Measurements from ENCODE around the gene C1QC.

Gene C1QC

DNA sequence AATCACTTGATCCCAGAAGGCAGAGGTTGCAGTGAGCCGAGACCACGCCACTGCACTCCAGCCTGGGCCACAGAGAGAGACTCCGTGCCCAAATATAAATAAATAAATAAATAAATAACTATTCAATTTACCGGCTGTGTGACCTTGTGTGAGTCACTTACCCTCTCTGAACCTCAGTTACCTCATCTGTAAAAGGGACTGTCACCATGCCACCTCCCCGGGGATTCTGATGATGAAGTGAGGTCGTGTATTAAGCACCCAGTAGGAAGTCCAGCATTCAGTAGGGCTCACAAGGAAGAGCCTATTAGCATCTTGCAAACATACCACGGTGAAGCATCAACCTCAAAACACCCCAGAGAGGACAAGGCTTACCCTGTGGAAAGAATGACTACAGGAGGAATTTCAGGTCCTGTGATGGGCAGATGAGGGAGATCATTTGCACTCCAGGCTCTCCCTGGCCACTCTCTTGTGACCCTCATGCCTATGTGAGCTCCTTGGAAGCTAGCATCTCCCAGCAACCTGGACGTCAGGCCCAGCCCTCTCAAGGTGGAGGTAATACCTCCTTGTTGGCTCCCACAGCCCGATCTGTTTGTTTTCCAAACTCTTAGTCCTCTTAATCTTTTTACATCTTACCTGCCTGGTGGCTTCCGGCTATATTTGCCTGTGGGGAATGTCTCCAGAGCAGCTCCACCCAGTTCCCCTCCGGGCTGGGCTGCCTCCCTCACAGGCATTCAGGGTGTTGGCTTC is 14.6 kb upstream of the C1QC start:
- H3K4me3 ChIP-seq (ENCODE audit: low read depth, low read length) = no peak overlapping the region
- TF ChIP-seq, protein P1, sequence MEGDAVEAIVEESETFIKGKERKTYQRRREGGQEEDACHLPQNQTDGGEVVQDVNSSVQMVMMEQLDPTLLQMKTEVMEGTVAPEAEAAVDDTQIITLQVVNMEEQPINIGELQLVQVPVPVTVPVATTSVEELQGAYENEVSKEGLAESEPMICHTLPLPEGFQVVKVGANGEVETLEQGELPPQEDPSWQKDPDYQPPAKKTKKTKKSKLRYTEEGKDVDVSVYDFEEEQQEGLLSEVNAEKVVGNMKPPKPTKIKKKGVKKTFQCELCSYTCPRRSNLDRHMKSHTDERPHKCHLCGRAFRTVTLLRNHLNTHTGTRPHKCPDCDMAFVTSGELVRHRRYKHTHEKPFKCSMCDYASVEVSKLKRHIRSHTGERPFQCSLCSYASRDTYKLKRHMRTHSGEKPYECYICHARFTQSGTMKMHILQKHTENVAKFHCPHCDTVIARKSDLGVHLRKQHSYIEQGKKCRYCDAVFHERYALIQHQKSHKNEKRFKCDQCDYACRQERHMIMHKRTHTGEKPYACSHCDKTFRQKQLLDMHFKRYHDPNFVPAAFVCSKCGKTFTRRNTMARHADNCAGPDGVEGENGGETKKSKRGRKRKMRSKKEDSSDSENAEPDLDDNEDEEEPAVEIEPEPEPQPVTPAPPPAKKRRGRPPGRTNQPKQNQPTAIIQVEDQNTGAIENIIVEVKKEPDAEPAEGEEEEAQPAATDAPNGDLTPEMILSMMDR (IDR thresholded peaks at IDR 0.05; ENCODE audit: low read depth, low read length) = no peak

DNA sequence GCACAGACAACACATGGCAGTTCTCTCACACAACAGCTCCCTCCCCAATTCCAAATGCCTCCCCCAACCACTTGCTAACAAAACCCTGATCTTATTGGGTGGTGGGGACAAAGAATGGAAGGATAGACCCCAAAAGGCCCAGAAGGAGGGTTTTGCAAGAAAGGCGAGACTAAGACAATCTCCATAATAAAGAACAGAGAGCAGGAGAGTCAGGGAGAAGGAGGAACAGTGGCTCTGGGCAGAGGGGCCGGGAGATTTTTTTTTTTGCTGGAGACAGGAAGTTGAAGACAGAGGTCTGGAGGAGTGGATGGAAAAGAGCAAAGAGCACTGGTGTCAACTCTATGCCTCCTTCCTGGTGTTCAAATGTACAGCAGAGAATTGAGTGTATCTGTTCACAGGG is 13.5 kb upstream of the C1QC start:
- TF ChIP-seq, protein P1 (IDR thresholded peaks at IDR 0.05; ENCODE audit: low read depth, low read length) = no peak
- no peak overlapping the region for H3K4me3 ChIP-seq (ENCODE audit: low read depth, low read length)

DNA sequence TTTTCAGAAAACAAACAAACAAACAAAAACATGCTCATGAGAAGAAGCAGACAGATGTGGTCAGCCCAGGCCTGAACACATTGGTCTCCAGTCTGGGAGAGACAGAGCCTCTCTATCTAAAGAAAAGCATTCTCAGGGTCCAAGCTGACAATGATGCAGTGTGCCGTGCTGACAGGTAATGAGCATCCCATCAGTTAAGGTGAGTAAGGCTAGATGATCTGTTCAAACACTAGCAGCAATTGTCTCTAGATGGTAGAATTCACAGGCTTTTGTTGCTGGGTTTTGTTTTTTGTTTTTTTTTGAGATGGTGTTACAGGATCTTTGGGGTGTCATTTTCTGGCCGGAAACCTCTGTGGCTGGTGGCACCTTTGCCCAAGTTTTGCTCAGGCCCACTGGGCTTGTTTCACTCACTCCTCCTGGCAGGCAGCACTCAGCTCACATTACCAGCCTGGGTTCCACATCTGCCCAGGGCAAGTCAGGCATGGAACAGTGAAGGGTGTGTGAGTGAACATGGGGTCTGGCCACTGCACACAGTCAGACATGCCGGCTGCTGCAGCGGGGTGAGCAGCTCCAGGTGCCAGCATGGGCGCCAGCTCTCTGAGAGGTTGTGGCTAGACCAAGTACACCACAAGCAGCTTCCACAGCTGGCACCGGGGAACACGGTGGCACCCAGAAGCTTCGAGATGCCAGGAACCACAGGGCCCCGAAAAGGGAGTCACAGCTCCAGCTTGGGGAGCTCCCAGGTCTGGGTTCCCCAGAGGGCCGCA is 9.6 kb upstream of the C1QC start:
- no peak overlapping the region for H3K4me3 ChIP-seq (ENCODE audit: low read depth, low read length)
- TF ChIP-seq, protein P1 (IDR thresholded peaks at IDR 0.05; ENCODE audit: low read depth, low read length) = no peak

DNA sequence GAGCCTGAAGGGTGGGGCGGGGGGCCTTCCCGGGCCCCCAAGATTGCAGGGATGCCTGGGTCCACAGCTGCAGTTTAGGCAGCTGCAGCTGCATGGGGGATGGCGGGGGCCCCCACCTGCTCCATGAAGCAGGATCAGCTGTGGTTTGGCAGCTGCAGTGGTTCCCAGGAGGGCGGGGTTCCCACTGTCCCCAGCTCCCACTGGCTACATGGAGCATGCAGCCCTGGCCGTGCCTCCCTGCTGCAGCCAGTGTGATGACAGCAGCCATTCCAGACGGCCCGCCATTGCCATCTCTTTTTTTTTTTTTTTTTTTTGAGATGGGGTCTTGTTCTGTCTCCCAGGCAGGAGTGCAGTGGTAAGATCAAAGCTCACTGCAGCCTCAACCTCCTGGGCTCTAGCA is 8.0 kb upstream of the C1QC start:
- H3K4me3 ChIP-seq (ENCODE audit: low read depth, low read length) = no peak overlapping the region
- TF ChIP-seq, protein P1 (IDR thresholded peaks at IDR 0.05; ENCODE audit: low read depth, low read length) = no peak

DNA sequence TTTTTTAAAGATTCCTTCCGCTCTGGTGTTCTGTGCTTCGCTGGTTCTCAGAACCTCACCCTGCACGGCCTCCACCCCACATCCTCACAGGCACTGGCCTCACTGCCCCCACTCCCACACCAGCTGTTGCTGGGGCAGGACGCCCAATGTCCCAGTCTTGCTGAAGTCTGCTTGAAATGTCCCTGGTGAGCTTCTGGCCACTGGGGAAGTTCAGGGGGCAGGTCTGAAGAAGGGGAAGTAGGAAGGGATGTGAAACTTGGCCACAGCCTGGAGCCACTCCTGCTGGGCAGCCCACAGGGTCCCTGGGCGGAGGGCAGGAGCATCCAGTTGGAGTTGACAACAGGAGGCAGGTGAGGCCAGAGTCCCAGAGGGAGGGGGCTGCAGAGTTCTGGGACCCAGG is 7.1 kb upstream of the C1QC start, which contains the start of gene C1QA:
Gene C1QA (plus strand): TSS at position 276 of the 400 bp plus-strand sequence. CDS start 989 bp downstream, outside the sequence.
- TF ChIP-seq, protein P1 (IDR thresholded peaks at IDR 0.05; ENCODE audit: low read depth, low read length) = no peak
- H3K4me3 ChIP-seq (ENCODE audit: low read depth, low read length) = no peak within 1 kb of the TSS

DNA sequence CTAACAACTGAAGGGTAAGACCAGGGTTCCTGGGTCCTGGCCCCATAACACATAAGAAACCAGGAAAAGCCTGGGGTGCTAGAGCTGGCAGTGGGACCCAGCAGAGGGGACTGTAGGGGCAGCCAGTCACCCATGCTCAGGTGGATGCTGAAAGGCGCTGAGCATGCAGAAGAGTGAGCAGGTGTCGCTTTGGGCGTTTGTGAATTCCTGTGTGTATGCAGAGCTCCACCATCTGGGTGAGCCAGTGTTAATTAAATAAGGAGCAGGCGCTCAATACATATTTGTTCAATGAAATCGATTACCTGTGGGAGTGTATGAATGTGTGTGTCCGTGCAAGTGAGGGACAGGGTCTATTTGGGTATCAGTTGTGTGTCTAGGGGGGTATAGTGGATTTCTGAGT is 6.5 kb upstream of the C1QC start:
- TF ChIP-seq, protein P1 (IDR thresholded peaks at IDR 0.05; ENCODE audit: low read depth, low read length) = no peak
- no peak overlapping the region for H3K4me3 ChIP-seq (ENCODE audit: low read depth, low read length)

DNA sequence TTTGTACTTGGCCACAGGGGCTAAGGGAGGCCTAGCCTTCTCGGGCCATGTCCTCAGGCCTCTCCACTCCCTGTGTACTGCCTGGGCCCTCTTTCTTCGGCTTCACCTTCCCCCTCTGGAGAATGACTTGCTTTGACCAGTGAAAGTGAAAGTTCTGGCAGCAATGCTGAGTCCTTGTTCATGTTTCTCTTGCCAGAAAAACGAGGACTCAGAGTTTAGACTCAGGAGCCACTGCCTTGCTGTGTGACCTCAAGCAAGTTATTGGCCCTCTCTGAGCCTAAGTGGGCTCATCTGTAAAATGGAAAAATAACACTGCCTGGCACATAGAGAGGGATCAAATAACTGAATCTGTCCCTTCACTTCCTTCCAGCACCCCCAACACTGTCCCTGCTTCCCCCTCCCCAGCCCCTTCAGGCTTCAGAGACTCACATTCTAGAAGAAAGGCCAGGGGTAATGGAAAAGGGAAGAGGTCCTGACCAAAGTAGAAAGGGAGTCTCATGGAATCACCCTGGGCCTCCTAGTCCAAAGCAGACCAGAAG is 5.5 kb upstream of the C1QC start:
- TF ChIP-seq, protein P1 (IDR thresholded peaks at IDR 0.05; ENCODE audit: low read depth, low read length) = no peak
- H3K4me3 ChIP-seq (ENCODE audit: low read depth, low read length) = no peak overlapping the region
